Measurements from ENCODE around the gene RAET1G.

DNA sequence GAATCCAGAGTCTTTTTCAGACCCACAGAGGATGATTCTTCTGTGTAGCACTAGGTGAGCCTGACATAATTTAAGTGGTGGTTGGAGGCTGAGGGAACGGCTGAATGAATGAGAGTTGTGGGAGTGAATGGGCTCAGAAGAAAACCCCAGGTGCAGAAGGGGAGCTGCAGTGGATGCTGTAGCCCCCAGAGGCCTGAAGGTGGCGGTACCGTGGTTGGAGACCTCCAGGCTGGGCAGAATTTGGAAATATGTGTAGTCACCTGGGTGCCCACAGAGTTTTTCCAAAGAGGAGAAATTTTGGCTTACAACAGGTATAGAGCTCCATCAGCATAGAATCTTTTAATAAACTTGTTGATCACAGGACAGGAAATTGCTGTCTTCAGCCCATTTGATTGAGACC lies 6.5 kb upstream of the RAET1G start:
- TF ChIP-seq EZH2 (IDR thresholded peaks at IDR 0.05; ENCODE audit: borderline replicate concordance, low read depth, low read length, severe bottlenecking) = no peak
- peak; percentile 54 for TF ChIP-seq CTCF (IDR thresholded peaks at IDR 0.05; ENCODE audit: borderline replicate concordance, extremely low read depth, low read length, poor library complexity, severe bottlenecking)

Measured in DND-41 (cell line).